GM19463 (cell line): ENCODE data around the gene FOXP2.
"Not testable (repeated sequence)": the region's sequence is repeated elsewhere in the genome, so short reads cannot be mapped to it uniquely, and the experiment has no call there.

ENCODE experiments used
- ATAC-seq: cut with Tn5 transposase; IDR thresholded peaks from one replicate; pipeline ENCODE4 v1.9.1; 2021; ENCODE audit warnings: mild to moderate bottlenecking, moderate library complexity; ENCODE audit not compliant: unreplicated experiment

FOXP2 gene

DNA sequence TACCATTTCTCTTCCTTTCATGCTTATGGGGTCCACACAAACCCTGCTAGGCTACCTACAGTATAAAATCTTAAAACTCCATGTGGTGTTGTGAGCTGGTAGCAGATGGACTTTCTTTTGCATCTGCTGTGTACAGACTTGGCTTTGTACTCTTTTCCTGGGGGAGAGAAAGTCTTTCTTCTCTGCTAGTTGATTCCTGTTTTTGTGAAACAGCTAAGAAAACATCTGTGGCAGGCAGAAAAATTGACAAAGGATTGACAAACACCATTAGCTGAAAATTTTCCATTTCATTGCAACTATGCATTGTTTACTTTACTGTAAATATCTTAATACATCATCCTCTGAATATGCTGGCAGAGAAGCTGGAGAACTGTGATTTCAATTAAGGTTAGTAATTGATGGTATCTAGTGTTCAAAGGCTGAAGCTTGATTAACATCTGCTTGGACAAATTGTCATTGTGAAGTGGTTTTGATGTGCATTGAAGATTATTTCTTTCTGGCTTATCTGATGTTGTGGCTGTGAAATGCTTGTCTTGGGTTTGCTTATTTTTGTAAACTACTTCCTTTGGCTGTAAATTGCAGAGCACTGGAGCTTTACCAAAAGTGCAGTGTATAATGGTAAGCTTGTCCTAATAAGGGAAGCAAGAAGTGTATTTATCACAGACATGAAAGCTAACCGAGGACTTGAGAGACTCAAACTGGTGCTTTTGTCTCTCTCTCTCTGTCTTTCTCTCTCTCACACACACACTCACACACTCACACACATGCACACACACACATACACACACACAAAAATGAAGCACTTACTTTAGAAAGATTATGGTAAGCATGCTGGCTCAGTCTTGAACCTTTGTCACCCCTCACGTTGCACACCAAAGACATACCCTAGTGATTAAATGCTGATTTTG is at the start of gene FOXP2:
Gene FOXP2, plus strand, starts transcription at position 660 of the 908 bp plus-strand sequence. CDS start 11,697 bp downstream, outside the sequence.
- no peak for ATAC-seq

DNA sequence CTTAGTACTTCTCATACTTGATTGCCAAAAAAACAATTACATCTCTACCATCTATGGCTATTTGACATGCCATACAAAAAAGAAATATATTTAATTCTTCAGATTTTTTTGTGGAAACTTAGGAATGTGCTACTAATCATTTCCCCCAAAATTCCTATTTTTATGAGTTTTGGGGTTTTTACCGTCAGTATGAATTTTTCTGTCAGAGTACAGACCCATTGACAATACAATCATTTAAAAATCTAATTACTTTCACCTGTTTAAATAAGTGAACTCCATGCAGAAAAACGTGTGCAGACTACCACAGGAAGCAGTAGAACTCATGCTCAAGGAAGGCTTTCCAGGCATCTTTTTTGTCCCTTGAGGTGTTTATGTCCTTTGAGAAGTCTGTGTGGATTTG is 48.8 kb upstream of the FOXP2 start:
- ATAC-seq = no peak

- no peak for ATAC-seq
These were observed 46.1 kb upstream of the FOXP2 start for GRCh38 chr7:114368492-114368891.

- ATAC-seq = no peak
These were observed 45.3 kb upstream of the FOXP2 start for GRCh38 chr7:114369294-114369693.

DNA sequence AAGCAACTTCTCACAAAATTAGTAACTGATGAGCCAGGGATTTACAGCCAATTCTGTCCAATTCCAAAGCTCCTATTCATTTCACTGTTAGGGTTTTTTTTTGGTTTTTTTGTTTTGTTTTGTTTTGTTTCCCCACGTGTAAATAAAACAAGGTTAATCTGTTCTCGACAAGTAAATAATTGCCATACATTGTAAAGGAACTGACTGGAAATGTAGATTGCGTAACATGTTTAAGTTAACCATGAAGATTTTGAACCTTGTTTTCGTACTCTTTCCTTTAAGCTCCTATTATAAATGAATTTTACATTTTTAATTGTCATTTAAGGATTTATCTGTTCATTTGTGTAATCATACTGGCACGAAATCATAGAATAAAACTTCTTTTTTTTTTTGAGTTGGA is 42.0 kb upstream of the FOXP2 start:
- no peak for ATAC-seq

- no peak for ATAC-seq
These were observed 38.7 kb upstream of the FOXP2 start for GRCh38 chr7:114375907-114376306.

- not testable (repeated sequence) for ATAC-seq
These were observed 30.7 kb upstream of the FOXP2 start for GRCh38 chr7:114383946-114384345.

GRCh38 chr7:114384346-114384745 is 30.3 kb upstream of the FOXP2 start:
- ATAC-seq = not testable (repeated sequence)

DNA sequence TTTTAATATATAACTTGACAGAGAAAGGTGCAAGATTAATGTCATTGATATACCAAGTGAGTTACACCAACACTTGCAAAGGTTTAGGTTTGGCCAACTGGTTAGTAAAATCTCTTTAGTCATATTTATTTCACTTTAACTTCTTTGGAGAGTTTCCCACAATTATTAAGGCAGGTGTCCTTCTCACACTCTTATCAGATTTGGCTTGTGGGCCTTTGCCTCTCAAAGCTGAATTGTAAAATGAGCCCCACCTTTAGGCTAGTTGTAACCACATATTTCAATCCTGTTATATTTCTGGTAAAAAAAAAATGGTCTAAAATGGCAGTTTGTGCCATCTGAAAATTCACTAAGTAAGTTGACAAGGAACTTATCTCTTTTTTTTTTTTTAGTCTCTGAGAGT is 26.6 kb upstream of the FOXP2 start:
- ATAC-seq = no peak

DNA sequence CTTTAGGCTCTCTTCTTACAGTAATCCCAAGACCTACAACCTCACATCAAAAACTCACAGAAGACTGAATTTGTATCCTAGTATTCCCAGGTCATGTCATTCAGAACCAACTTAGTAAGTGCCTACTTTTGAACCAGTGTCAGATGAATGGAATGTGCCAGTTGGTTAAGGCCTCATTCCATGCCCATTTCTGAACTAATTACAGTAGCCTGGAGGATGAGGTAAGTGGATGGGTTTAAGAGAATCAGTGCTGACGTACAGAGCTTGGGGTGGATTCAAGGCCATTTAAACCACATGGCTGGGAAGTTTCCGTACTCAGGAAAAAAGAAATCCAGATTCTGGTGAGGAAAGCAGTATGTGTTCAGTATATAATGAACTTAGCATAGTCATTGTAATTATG is 21.9 kb upstream of the FOXP2 start:
- ATAC-seq = no peak

DNA sequence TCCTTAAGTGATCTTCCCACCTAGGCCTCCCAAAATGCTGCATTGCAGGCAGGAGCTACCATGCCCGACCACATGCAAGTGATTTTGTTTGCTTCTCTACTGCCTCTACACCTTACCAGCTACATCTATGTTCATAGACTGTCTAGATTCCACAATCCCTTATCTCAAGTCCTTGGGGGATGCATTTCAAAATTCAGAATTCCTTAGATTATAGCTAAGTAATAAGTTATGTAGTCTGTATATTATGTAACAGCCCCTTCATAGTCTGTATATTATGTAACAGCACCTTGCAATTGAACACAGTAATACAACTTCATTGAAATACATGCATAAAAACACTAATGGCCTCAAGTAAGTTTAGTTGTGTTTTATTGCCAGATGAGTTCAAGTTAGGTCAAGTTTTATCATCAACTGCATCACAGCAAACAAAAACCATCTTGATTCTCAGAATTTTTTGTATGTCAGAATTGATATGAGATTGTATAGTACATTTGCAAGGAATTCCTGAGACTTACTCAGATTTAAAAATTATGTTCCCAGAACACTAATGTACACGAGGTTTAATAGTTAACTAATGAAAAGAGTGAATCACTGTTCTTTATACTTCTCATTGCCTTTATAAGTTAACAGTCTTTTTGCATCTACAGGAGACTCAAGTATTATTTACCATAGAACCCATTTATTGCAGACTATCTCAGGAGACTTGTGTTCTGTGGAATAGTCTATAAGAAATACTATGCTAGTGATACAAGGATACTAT is 11.6 kb upstream of the FOXP2 start:
- ATAC-seq = no peak

DNA sequence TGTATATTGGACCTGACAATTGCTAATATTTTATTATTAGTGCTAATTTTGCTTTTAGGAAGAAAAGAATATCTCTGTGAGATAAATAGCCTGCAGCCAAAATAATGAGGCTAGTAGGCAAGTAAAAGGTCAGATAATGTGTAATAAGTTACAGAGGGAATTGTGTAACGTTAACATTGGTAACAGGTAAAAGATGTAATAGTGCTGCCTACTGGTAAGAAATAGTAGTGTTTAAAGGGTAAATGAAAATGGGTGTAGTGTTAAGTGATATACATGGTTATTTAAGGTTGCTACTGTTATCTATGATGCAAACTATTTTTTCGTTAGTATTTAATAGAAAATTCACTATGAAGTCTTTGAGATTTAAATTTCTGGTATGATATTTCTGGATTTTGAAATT is 9.2 kb upstream of the FOXP2 start:
- ATAC-seq = no peak

GRCh38 chr7:114409750-114410149 is 4.9 kb upstream of the FOXP2 start:
- ATAC-seq = no peak

- no peak for ATAC-seq
These were observed 2.1 kb upstream of the FOXP2 start for GRCh38 chr7:114412548-114412947.

DNA sequence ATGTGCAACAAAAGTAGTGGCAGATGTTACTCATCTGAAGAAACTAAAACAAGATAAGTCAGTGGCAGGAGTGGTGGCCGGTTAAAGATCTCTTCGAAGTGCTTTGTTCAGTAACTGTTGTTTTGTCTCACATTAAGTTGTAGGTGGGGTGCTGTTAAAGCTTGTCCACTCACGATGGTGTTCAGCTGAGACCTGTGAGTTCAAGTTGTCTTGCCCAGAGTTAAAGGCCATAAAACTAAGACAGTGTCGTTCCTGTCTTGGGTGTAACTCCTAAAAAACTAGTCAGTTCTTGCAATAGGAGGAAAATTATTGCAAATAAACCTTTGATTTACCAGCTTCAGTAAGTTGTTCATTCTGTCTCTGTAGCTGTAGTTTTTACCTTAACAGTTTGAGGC is 857 bp upstream of the FOXP2 start:
- ATAC-seq = no peak

DNA sequence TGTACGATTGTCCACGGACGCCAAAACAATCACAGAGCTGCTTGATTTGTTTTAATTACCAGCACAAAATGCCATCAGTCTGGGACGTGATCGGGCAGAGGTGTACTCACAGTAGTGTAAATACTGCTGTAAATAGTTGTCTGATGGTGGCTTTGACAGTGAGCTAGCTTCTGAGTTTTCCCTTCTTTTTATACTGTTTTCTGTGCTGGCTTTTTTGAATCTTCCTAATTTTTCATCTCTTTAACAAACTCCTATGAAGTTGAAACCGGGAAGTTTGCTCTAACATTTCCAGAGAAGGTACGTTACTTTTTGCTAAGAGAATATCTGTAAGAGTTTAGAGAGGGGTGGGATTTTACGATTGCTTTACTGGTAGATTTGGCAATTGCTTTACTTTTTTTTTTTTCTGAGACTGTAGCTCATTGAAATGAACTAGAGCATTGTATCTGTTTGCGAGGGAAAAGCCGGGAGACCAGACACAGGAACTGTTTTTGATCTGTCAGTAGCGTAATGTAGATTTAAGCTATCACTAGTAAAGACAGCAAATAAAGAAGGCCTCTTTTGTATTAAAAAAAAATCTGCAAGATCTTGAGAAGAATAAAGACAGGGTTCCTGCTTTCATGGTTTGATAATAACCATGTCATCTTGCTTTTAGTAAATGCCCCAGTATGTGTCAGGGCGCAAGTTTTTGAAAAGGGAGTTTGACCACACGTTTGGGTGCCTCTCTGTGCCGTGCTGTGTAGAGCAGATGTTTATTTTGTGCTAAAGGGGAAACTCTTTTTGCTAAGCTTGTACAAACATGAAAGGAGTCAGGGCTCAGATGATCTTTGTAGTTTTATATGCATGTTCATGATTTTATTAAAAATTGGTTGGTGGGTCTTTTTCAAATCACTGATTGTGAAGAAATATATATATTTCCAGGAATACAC is 712 bp downstream of the FOXP2 start:
- ATAC-seq = no peak

DNA sequence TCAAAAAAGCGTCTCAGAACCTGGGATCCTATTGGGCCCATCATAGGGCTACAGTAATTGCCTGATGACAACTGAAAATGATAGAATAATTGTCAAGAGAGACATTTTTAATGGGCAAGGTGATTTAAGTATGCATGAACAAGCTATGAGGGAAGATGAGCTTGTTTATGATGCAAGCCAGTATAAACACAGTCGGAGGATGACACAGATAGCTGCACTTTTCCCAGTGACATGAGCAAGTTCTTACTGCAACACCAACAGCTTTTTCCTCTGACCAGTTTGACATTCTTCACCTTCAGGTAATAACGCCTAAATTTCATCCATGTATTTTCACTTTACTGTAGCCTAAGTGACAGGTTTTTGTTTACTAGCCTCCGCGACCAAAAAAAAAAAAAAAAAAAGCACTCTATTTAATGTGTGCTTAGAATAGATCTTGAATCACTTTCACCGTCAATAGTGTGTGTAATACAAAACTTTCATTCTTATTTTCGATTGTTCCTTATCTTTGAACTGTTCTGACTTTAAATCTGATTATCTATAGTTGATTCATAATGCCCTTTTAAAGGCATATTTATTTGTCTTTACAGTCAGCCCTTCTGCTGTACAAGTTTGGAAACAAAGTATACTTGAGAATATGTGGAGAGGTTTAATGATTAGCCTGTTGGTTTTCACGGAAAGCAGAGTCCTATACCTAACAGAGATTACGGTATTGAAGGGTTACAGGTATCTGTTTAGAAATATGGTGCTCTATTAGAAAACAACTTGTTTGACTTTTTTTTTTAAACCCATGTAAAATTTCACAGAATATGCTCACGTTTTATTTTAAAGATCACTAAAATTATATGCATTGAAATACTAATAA is 1.7 kb downstream of the FOXP2 start:
- no peak for ATAC-seq

- no peak for ATAC-seq
These were observed 2.7 kb downstream of the FOXP2 start for GRCh38 chr7:114417290-114417689.

DNA sequence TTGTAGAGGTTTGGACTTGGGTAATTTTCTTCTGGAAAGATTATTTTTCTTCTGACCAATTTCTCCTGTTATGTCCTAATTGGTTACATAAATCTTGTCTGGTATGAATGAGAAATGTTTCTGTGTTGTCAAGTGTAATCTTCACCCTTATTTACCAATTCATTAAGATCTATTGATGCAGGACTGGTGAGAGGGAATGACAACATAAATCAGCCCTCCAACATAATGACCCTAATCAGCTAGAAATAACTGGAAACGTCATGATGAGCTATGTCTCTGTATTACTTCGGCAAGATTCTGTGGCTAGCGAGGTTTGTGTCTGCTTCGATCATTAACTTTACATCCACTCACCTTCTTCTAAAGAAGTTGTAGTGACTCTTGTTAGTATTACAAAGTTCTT is 3.5 kb downstream of the FOXP2 start:
- ATAC-seq = no peak
